Measurements from ENCODE around the gene LAS1L.
"Not testable (repeated sequence)": the region's sequence is repeated elsewhere in the genome, so short reads cannot be mapped to it uniquely, and the experiment has no call there.

LAS1L gene

DNA sequence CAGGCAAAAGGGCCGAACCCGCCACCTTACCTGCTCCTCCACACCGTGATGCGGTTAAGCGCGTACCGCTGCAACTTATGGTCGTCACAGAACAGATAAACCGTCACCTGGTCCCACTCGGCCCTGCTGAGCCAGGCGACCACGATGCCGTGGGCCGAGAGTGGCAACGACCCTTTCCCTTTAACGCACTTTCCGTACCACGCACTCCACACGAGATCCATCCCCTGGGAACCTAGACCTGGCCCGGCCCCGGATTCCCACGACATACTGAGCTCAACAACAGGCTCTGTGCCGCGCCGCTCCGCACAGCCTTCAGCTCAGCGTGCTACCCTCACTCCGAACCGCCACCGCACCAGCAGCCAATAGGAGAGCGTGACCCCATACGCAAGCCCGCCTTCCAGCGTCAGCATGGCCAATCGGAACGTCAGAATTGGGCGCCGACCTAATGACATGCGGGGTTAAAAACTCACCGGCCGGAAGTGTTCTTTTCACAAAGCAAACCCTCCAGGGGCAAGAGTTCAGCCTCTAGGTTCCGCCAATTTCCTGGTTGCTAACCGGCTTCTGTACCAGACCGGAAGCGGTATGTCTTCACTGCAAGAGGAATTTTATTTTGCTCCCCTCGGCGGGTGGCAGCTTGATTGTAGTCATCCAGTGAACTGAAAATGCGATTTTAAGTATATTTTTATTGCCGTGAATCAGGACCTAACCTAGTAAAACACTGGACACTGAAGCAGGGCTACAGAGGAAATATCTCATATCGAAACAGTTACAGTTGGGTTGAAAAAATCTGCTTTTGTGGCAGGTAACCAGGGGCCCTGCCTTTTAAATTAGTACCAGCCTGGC lies at the start of gene LAS1L:
Gene LAS1L, minus strand, starts transcription at position 338 of the 843 bp plus-strand sequence. Its CDS starts 72 bp downstream, at position 266.
- DNase-seq (ENCODE audit: extremely low read depth in 1 of 2, low read depth in 1 of 2), result peak; percentile 68 to 80

DNA sequence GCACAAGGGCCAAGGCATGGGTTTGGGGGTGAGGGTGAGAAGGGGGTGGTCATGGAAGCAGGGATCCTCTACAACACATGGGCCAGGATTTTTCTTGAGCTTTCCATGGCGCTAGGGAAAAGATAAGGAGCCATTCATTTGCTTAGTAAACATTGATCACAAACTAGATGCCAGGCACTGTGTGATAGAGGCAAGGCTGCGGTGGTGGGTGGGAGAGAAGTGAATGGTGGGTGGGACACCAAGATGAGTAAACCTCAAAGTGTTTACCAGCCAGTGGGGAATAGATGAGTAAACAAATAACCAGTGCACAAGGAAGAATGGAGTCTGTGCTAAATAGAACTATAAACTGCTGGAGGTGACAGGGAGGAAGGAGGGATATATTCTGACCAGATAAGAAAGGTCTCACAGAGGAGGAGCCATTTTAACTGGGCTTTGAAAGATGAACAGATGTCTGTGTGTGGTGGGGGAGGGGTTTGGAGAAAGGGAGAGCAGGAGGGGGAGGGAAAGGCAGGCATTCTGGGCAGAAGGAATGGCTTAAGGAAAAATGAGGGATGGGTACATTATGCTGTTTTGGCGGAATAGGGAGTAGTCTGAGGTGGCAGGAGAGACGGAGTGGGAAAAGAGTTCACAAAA lies 48.0 kb upstream of the LAS1L start:
- no peak for DNase-seq (ENCODE audit: extremely low read depth in 1 of 2, low read depth in 1 of 2)

GRCh38 chrX:65581661-65582339 lies 47.2 kb upstream of the LAS1L start:
- peak in 1 of 2 donors; percentile 33 for DNase-seq (ENCODE audit: extremely low read depth in 1 of 2, low read depth in 1 of 2)

DNA sequence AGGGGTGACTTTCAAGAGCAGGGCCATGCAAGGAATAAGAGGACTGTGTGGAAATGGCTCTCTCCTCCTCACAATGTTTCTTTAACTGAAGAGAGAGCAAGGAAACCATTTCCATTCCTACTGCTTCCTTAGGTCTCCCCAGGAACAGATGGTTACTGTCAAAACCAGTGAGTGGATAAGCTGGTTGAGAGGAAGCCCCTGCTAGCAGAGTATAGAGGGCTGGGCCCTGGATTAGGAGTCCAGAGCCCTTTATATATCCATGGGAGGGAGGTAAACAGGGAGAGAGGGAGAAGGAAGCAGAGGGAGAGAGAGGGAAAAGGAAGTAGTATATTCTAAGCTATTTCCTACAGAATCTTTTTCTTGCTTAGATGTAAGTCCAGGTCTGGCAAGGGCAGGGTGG lies 43.8 kb upstream of the LAS1L start:
- no peak for DNase-seq (ENCODE audit: extremely low read depth in 1 of 2, low read depth in 1 of 2)

GRCh38 chrX:65576160-65576559 lies 41.6 kb upstream of the LAS1L start:
- no peak for DNase-seq (ENCODE audit: extremely low read depth in 1 of 2, low read depth in 1 of 2)

- no peak for DNase-seq (ENCODE audit: extremely low read depth in 1 of 2, low read depth in 1 of 2)
Observed at GRCh38 chrX:65575022-65575421, 40.4 kb upstream of the LAS1L start.

DNA sequence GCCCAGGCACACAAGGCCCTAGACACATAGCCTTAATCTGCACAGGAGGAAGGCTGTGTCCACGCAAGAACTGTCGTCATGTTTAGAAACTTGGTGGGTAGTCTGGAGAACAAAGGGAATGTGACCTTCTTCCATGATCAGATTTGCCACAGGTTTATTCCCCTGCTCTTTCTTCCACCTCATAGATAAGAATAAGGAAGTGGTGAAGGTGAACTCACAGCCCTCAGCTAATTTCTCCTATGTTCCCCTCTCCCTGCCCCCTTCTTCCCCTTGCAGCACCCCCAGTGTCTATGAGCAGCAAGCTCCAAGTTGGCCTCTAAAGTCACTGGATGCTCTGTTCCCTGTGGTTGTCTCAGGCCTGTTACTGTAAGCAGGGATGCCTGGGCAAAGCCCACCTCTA lies 39.8 kb upstream of the LAS1L start:
- DNase-seq (ENCODE audit: extremely low read depth in 1 of 2, low read depth in 1 of 2), result no peak

DNA sequence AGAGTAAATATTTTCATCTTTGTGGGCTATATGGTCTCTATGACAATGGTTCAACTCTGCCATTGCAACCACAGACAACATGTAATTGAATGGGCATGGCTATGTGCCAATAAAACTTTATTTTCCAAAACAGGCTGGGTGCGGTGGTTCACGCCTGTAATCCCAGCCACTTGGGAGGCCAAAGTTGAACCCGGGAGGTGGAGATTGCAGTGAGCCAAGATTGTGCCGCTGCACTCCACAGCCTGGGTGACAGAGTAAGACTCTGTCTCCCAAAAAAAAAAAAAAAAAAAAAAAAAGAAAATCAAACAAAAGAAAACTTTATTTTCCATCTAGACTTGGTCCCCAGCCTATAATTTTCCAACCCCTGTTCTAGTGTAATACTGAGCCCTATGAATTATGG lies 38.4 kb upstream of the LAS1L start:
- no peak for DNase-seq (ENCODE audit: extremely low read depth in 1 of 2, low read depth in 1 of 2)

GRCh38 chrX:65562850-65563249 lies 28.3 kb upstream of the LAS1L start:
- DNase-seq (ENCODE audit: extremely low read depth in 1 of 2, low read depth in 1 of 2), result not testable (repeated sequence)

DNA sequence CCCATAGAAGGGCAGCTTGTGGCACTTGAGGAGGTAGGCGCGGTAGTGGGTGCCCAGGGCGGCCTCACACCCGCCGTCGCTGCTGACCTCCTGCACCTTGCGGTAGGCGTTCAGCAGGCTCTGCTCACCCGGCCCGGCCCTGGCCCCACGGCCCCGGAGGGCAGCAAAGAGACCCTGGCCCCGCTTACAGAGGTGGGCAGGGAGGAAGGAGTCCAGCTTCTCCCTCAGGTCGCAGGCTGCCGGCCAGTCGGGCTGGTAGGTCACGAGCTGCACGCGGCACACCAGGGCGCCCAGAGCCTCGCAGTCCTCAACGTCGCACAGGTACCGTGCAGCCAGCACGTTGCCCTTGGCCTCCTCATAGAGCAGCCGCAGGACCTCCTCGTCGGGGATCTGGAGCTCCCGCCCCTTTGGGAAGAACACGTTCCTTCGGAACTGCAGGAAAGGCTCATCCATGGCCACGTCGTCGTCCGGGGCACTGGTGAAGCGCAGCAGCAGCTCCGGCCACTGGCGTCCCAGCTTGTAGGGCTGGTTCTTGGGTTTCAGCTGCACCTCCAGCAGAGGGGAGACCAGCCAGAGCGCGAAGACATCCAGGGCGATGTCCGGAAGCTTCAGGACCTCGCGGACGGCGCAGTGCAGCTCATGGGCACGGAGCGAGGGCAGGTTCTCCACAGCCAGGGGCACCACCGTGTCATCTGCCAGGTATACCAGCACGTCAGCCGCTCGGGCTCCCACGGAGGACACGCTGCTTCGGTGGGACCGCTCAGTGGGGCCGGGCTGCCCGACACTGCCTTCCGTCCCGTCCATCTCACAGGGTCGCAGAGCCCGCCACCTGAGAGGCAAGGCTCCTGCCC lies 17.1 kb upstream of the LAS1L start:
- DNase-seq (ENCODE audit: extremely low read depth in 1 of 2, low read depth in 1 of 2), result no peak

DNA sequence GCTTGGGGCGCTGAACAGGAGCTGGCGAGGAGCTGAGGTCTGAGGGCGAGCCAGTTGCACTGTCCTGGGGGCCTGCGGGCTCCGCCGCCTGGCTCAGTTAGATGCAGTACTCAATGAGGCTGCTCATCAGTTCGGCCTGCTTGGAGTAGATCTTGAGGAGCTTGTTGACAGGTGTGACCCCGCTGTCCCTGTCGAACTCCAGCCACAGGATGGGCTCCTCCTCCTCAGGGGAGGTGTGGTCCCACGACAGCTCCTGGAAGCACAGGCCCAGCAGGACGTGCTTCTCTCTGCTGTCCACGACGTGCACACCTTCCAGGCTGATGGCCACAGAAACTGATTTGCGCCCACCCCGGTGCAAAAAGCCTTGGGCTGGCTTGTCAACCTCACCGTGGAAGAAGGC lies 16.5 kb upstream of the LAS1L start:
- no peak for DNase-seq (ENCODE audit: extremely low read depth in 1 of 2, low read depth in 1 of 2)

- no peak for DNase-seq (ENCODE audit: extremely low read depth in 1 of 2, low read depth in 1 of 2)
Observed at GRCh38 chrX:65545456-65545855, 10.9 kb upstream of the LAS1L start.

- no peak for DNase-seq (ENCODE audit: extremely low read depth in 1 of 2, low read depth in 1 of 2)
Observed at GRCh38 chrX:65537229-65537628, 2.6 kb upstream of the LAS1L start.

- no peak for DNase-seq (ENCODE audit: extremely low read depth in 1 of 2, low read depth in 1 of 2)
Observed at GRCh38 chrX:65536291-65536690, 1.7 kb upstream of the LAS1L start.

GRCh38 chrX:65532016-65532415 lies 2.6 kb downstream of the LAS1L start:
- no peak for DNase-seq (ENCODE audit: extremely low read depth in 1 of 2, low read depth in 1 of 2)

GRCh38 chrX:65528705-65529340 lies 5.8 kb downstream of the LAS1L start:
- DNase-seq (ENCODE audit: extremely low read depth in 1 of 2, low read depth in 1 of 2), result peak; percentile 16 to 22

DNA sequence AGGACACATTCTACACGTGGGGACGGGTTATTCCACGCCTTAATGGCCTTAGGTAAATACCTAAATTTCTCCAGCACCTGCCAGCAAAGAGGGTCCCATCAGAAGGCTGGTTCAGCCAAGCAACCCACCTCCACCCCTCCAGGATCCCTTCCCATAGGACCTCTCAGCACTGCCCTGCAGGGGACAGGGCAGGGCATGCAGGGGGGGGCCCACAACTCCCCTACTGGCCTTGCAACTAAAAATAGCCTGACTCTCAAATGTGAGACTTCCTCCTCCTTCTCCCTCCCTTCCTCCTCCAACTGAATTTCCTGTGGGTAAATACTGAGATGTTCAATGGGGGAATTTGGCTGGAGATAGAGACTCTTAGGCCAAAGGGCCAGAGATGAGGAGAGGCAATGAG lies 6.3 kb downstream of the LAS1L start:
- no peak for DNase-seq (ENCODE audit: extremely low read depth in 1 of 2, low read depth in 1 of 2)

DNA sequence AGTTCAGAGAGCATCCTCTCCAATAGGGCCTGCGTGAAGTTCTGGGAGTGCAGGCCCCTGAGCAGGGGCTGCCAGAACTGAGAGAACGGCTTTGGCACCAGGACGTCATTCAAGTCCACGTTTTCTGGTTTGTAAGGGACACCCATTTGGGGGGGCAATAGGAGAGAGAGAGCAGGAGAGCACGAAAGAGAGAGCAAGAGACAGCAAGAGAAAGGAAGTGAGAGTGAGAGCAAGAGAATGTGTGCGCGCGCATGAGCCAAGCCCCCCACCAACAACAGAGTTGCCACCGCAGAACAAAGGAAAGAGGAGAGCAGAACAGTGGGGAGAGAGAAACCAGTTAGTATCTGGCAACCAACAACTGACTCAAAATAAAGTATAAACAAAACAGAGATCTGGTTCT lies 10.4 kb downstream of the LAS1L start:
- DNase-seq (ENCODE audit: extremely low read depth in 1 of 2, low read depth in 1 of 2), result no peak

GRCh38 chrX:65522739-65523372 lies 11.7 kb downstream of the LAS1L start:
- DNase-seq (ENCODE audit: extremely low read depth in 1 of 2, low read depth in 1 of 2), result no peak

DNA sequence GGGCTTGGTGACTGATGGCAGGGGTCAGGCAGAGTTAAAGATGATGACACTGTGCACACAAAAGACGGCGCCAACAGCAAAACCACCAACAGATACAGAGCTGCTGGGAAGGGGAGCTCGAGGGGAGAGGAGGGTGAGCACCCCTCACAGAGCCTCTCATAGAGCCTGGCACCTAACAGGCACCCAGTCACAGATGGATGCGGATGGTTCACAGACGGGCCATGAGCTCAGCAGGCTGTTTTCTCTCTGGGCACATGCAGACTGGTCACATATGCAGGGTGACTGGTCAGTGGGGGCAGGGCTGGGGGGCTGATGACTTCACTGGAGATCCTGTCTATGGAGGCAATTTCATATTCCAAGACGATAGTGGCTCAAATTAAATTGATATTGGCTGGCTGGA lies 15.1 kb downstream of the LAS1L start:
- DNase-seq (ENCODE audit: extremely low read depth in 1 of 2, low read depth in 1 of 2), result not testable (repeated sequence)

Data from activated CD8-positive, alpha-beta memory T cell treated with anti-CD3 and anti-CD28 coated beads for 1 hour (primary cell).